GM18858 (cell line): ENCODE data around the gene BBLN.

Experiments
- ATAC-seq: cut with Tn5 transposase; IDR thresholded peaks from one replicate; pipeline ENCODE4 v1.9.1; 2021; ENCODE audit not compliant: unreplicated experiment

BBLN gene

GRCh38 chr9:128211186-128211980, 51.3 kb downstream of the BBLN start:
- no peak for ATAC-seq

GRCh38 chr9:128211981-128212281, 51.9 kb downstream of the BBLN start:
- no peak for ATAC-seq
